ENCODE results near the gene CBFA2T2.

CBFA2T2 gene

GRCh38 chr20:33672426-33673113, 182.7 kb downstream of the CBFA2T2 start:
- H3K27ac ChIP-seq, result no peak overlapping the region
- no peak for DNase-seq (ENCODE audit: low read depth, low spot score)

GRCh38 chr20:33673114-33673409, 183.2 kb downstream of the CBFA2T2 start:
- no peak for DNase-seq (ENCODE audit: low read depth, low spot score)
- H3K27ac ChIP-seq, result no peak overlapping the region

GRCh38 chr20:33673410-33674293, 183.8 kb downstream of the CBFA2T2 start:
- DNase-seq (ENCODE audit: low read depth, low spot score), result no peak

GRCh38 chr20:33674294-33675135, 184.6 kb downstream of the CBFA2T2 start, which contains the start of gene NECAB3:
NECAB3 (minus strand) TSS chr20:33674428; CDS start chr20:33674352, 76 bp downstream.
- no peak within 1 kb of the TSS for H3K27ac ChIP-seq
- no peak for DNase-seq (ENCODE audit: low read depth, low spot score)

More at GRCh38 chr20:33673410-33674293, 183.8 kb downstream of the CBFA2T2 start:
- H3K27ac ChIP-seq, result no peak overlapping the region

- DNase-seq (ENCODE audit: low read depth, low spot score), result no peak
- H3K27ac ChIP-seq, result no peak overlapping the region
Measured at GRCh38 chr20:33675136-33675959, 185.5 kb downstream of the CBFA2T2 start.

- H3K27ac ChIP-seq, result no peak overlapping the region
- DNase-seq (ENCODE audit: low read depth, low spot score), result no peak
Measured at GRCh38 chr20:33676121-33676520, 186.2 kb downstream of the CBFA2T2 start.

GRCh38 chr20:33676652-33677645, 187.1 kb downstream of the CBFA2T2 start:
- H3K27ac ChIP-seq, result no peak overlapping the region
- DNase-seq (ENCODE audit: low read depth, low spot score), result no peak

- H3K27ac ChIP-seq, result no peak overlapping the region
Measured at GRCh38 chr20:33677991-33678702, 188.3 kb downstream of the CBFA2T2 start.

GRCh38 chr20:33679758-33680485, 190.0 kb downstream of the CBFA2T2 start:
- DNase-seq (ENCODE audit: low read depth, low spot score), result no peak

More at GRCh38 chr20:33677991-33678702, 188.3 kb downstream of the CBFA2T2 start:
- DNase-seq (ENCODE audit: low read depth, low spot score), result no peak

GRCh38 chr20:33680686-33681085, 190.8 kb downstream of the CBFA2T2 start:
- DNase-seq (ENCODE audit: low read depth, low spot score), result no peak
- H3K27ac ChIP-seq, result no peak overlapping the region

More at GRCh38 chr20:33679758-33680485, 190.0 kb downstream of the CBFA2T2 start:
- H3K27ac ChIP-seq, result no peak overlapping the region

- no peak for DNase-seq (ENCODE audit: low read depth, low spot score)
- H3K27ac ChIP-seq, result no peak overlapping the region
Measured at GRCh38 chr20:33681288-33681687, 191.4 kb downstream of the CBFA2T2 start.

- no peak for DNase-seq (ENCODE audit: low read depth, low spot score)
- no peak overlapping the region for H3K27ac ChIP-seq
Measured at GRCh38 chr20:33681728-33682353, 191.9 kb downstream of the CBFA2T2 start.

- H3K27ac ChIP-seq, result no peak overlapping the region
- DNase-seq (ENCODE audit: low read depth, low spot score), result no peak
Measured at GRCh38 chr20:33684533-33685327, 194.8 kb downstream of the CBFA2T2 start.

- no peak for DNase-seq (ENCODE audit: low read depth, low spot score)
- H3K27ac ChIP-seq, result no peak overlapping the region
Measured at GRCh38 chr20:33685328-33686099, 195.6 kb downstream of the CBFA2T2 start.

Data from epithelial cell of prostate (primary cell).